Endothelial cell of umbilical vein (primary cell): ENCODE results near the gene GLP2R. TPM values are rescaled to one million over a fixed set of nuclear protein-coding genes. Genes with fewer than 3 reads are reported as not detected.

Experiments
- BruUV-seq: library from RNA; stranded (reverse); fragments of 400-500 nt; replicated peaks from 2 replicates; lab custom pipeline; 2021; lab: Mats Ljungman, UMichigan
- CTCF ChIA-PET: fragments of 300-600, 350-600 bp; sonication (Branson Sonifier 250); formaldehyde crosslinking; loops from one replicate; lab custom pipeline; 2021; ENCODE audit warnings: antibody characterized with exemption, inconsistent platforms; lab: Charles Lee
- POLR2A ChIA-PET: fragments of 300-600, 350-600 bp; sonication (Branson Sonifier 250); formaldehyde crosslinking; loops from one replicate; lab custom pipeline; 2021; ENCODE audit warnings: antibody characterized with exemption, inconsistent platforms; lab: Charles Lee
- DNase-seq: peaks from one replicate; pipeline ENCODE4 v3.0.0-alpha.2; 2011; ENCODE audit warnings: low read depth, low spot score
- FAIRE-seq: peaks from 2 replicates; lab custom pipeline; 2011; peaks lifted over from hg19 to GRCh38; lab: Jason Lieb, UNC
- H2AFZ ChIP-seq: 2 replicates; pipeline ENCODE4 v1.6.0; 2012; ENCODE audit warnings: low read depth, low read length, control low read depth, inconsistent platforms
- H3K27ac ChIP-seq: 2 replicates; pipeline ENCODE4 v1.5.1; 2011; ENCODE audit warnings: low read depth, mild to moderate bottlenecking, control low read depth, low read length, moderate library complexity; ENCODE audit not compliant: insufficient read depth
- H3K27me3 ChIP-seq, 2 experiments: 2 replicates each; pipeline versions ENCODE4 v1.6.0 to v1.6.1; 2011; ENCODE audit warnings: low read length in 2 of 2, mixed read lengths in 1 of 2; ENCODE audit not compliant: control insufficient read depth in 2 of 2, insufficient read depth in 2 of 2
- H3K36me3 ChIP-seq, 2 experiments: 2 replicates in 1 of 2; 3 replicates in 1 of 2; pipeline ENCODE4 v1.5.1; 2011; ENCODE audit warnings: low read length in 2 of 2, mild to moderate bottlenecking in 1 of 2, moderate library complexity in 1 of 2; ENCODE audit not compliant: control insufficient read depth in 2 of 2, insufficient read depth in 2 of 2; ENCODE audit errors: extremely low read depth in 1 of 2
- H3K4me1 ChIP-seq: 3 replicates; pipeline ENCODE4 v1.5.1; 2011; ENCODE audit warnings: mild to moderate bottlenecking, low read length; ENCODE audit not compliant: control insufficient read depth, insufficient read depth; ENCODE audit errors: extremely low read depth
- H3K4me2 ChIP-seq: 2 replicates; pipeline ENCODE4 v1.6.1; 2011; ENCODE audit warnings: low read length, control low read depth, mixed read lengths; ENCODE audit not compliant: insufficient read depth
- H3K4me3 ChIP-seq, 3 experiments: fragments of 200-600 bp in 1 of 3; sonication (generic), shearing (Covaris generic) in 1 of 3; replicated peaks in 1 of 3; 2 replicates each; pipeline ENCODE4 v1.5.1; 2011 to 2016; ENCODE audit warnings: control low read depth in 3 of 3, low read length in 3 of 3, mild to moderate bottlenecking in 2 of 3, inconsistent platforms in 1 of 3, low read depth in 1 of 3, moderate library complexity in 1 of 3; ENCODE audit not compliant: insufficient read depth in 1 of 3
- H3K79me2 ChIP-seq: 2 replicates; pipeline ENCODE4 v1.6.0; 2012; ENCODE audit warnings: low read length, inconsistent platforms; ENCODE audit not compliant: control insufficient read depth, insufficient read depth
- H3K9ac ChIP-seq: replicated peaks from 2 replicates; pipeline ENCODE3; 2011; ENCODE audit warnings: low read length, control low read depth; ENCODE audit not compliant: insufficient read depth; ENCODE audit errors: extremely low read depth
- H3K9me1 ChIP-seq: replicated peaks from 3 replicates; pipeline ENCODE4 v1.6.0; 2011; ENCODE audit warnings: mild to moderate bottlenecking, low read length; ENCODE audit not compliant: control insufficient read depth, insufficient read depth; ENCODE audit errors: extremely low read depth
- H3K9me3 ChIP-seq: replicated peaks from 2 replicates; pipeline ENCODE4 v1.5.1; 2012; ENCODE audit warnings: low read length, inconsistent platforms; ENCODE audit not compliant: control insufficient read depth, insufficient read depth
- H4K20me1 ChIP-seq: replicated peaks from 2 replicates; pipeline ENCODE3; 2011; ENCODE audit warnings: mild to moderate bottlenecking, low read length; ENCODE audit not compliant: control insufficient read depth, insufficient read depth; ENCODE audit errors: extremely low read depth
- EZH2 ChIP-seq: IDR thresholded peaks from 2 replicates; pipeline ENCODE4 v1.6.1; 2012; ENCODE audit warnings: borderline replicate concordance, low read depth, mild to moderate bottlenecking, moderate library complexity, low read length, inconsistent platforms; ENCODE audit not compliant: severe bottlenecking
- FOS ChIP-seq: IDR thresholded peaks from 2 replicates; pipeline ENCODE4 v1.6.1; 2011; ENCODE audit warnings: mild to moderate bottlenecking, low read length, moderate library complexity, borderline replicate concordance; ENCODE audit not compliant: insufficient read depth
- GATA2 ChIP-seq: IDR thresholded peaks from 2 replicates; pipeline ENCODE4 v1.7.0; 2011; ENCODE audit warnings: low read depth, mild to moderate bottlenecking, moderate library complexity, mixed read lengths, low read length; ENCODE audit not compliant: insufficient read length, insufficient read depth
- JUN ChIP-seq: IDR thresholded peaks from 2 replicates; pipeline ENCODE4 v1.6.1; 2011; ENCODE audit warnings: borderline replicate concordance, low read depth; ENCODE audit not compliant: insufficient read length, insufficient read depth
- MYC ChIP-seq: IDR thresholded peaks from one replicate; pipeline ENCODE4 v1.6.1; 2011; ENCODE audit warnings: mild to moderate bottlenecking, low read depth, low read length
- POLR2A ChIP-seq: IDR thresholded peaks from 2 replicates; pipeline ENCODE4 v1.6.1; 2012; ENCODE audit warnings: low read depth, mild to moderate bottlenecking, control low read depth, low read length
- POLR2AphosphoS5 ChIP-seq: IDR thresholded peaks from 2 replicates; pipeline ENCODE4 v1.6.1; 2012; ENCODE audit warnings: low read depth, mild to moderate bottlenecking, control low read depth, low read length, moderate library complexity; ENCODE audit not compliant: insufficient read depth
- dilution Hi-C: fragments of 300-500 bp; cut with MboI; formaldehyde crosslinking; loops from one replicate; pipeline ENCODE4 v1.15.0; 2019; ENCODE audit warnings: low sequenced_read_pairs; ENCODE audit not compliant: extremely low pct_ligation_motif_present
- intact Hi-C: fragments of 100-400 bp; cut with micrococcal nuclease; formaldehyde crosslinking; loops from one replicate; pipeline ENCODE4 v1.10.0; 2022
- polyA plus RNA-seq, 4 experiments: library from polyadenylated mRNA; depleted of rRNA in 3 of 4; stranded (reverse) in 3 of 4; unstranded in 1 of 4; fragments of >200 nt; gene quantifications; 2 replicates each; pipeline versions ENCODE4 v1.2.1 to v1.2.3, GENCODE V29; 2011 to 2012; ENCODE audit warnings: missing spikeins in 1 of 4
- total RNA-seq: library from RNA; stranded (reverse); gene quantifications from 2 replicates; pipeline ENCODE4 v1.2.3, GENCODE V29; 2021
- TF ChIP-seq, protein P1 (sequence below): IDR thresholded peaks from 2 replicates; pipeline ENCODE4 v1.6.1; 2011; ENCODE audit not compliant: insufficient read depth, insufficient read length
- TF ChIP-seq, protein P2 (sequence below), 2 donors: IDR thresholded peaks; 1 replicate in 1 of 2; 2 replicates in 1 of 2; pipeline ENCODE4 v1.5.1; 2011; ENCODE audit warnings: low read length in 2 of 2, mild to moderate bottlenecking in 2 of 2, moderate library complexity in 2 of 2, control low read depth in 1 of 2, inconsistent platforms in 1 of 2, low read depth in 1 of 2; ENCODE audit not compliant: insufficient read depth in 1 of 2; ENCODE audit errors: extremely low read depth in 1 of 2

Gene GLP2R
- total and polyA plus RNA-seq, 2 donors (not counting 3 experiments of a cell fraction or from before 2014, with no cell fraction given): not detected

DNA sequence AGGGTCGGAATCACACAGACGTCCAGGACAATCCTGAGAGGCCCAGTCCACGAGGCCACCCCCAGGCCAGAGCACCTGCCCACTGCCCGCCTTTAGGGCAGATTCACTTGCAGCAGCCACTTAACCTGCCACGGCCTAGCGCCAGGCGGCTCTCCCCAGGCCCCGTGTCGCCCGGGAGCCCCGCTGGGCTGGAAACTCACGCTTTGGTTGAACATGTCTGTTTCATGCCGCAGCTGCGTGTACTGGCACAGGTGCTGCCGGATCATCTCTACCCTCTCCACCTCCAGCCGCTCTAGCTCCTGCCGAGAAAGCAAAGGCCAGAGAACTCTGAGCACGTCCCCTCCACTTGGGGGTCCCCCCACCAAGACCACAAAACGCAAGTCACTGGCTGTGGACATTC lies 92.1 kb downstream of the GLP2R start:
- H3K36me3 ChIP-seq: no peaks in the 10 kb centered on the region
- no peaks in the 10 kb centered on the region for H3K27me3 ChIP-seq
- H3K4me3 ChIP-seq: no peak overlapping the region
- TF ChIP-seq POLR2A (no peak), EZH2 (no peak), FOS (no peak), GATA2 (no peak), JUN (no peak), MYC (no peak), POLR2AphosphoS5 (no peak)
- TF ChIP-seq, protein P1, sequence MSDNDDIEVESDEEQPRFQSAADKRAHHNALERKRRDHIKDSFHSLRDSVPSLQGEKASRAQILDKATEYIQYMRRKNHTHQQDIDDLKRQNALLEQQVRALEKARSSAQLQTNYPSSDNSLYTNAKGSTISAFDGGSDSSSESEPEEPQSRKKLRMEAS: no peak
- TF ChIP-seq, protein P2, sequence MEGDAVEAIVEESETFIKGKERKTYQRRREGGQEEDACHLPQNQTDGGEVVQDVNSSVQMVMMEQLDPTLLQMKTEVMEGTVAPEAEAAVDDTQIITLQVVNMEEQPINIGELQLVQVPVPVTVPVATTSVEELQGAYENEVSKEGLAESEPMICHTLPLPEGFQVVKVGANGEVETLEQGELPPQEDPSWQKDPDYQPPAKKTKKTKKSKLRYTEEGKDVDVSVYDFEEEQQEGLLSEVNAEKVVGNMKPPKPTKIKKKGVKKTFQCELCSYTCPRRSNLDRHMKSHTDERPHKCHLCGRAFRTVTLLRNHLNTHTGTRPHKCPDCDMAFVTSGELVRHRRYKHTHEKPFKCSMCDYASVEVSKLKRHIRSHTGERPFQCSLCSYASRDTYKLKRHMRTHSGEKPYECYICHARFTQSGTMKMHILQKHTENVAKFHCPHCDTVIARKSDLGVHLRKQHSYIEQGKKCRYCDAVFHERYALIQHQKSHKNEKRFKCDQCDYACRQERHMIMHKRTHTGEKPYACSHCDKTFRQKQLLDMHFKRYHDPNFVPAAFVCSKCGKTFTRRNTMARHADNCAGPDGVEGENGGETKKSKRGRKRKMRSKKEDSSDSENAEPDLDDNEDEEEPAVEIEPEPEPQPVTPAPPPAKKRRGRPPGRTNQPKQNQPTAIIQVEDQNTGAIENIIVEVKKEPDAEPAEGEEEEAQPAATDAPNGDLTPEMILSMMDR (IDR thresholded peaks at IDR 0.05; ENCODE audit: extremely low read depth in 1 of 2, insufficient read depth in 1 of 2, low read depth in 1 of 2, low read length in 2 of 2): no peak
- no peak overlapping the region for H2AFZ ChIP-seq
- ChIA-PET POLR2A (no interaction called here), CTCF (interaction anchor here (0.7 kb wide), 1 partner anchor 700 kb away, joined by 3 read pairs; no protein-coding TSS in a partner anchor)
- intact Hi-C loops (no loop called here), dilution Hi-C loops (no loop called here)
- H3K4me2 ChIP-seq: no peak overlapping the region
- H3K4me1 ChIP-seq: no peaks in the 10 kb centered on the region
- H3K9me3 ChIP-seq: peaks cover 2% of the 10 kb centered on the region
- no peaks in the 10 kb centered on the region for H3K79me2 ChIP-seq
- H4K20me1 ChIP-seq: no peaks in the 10 kb centered on the region
- BruUV-seq: no TSS peak
- no peak overlapping the region for H3K27ac ChIP-seq
- no peak overlapping the region for H3K9ac ChIP-seq
- DNase-seq (no peak), FAIRE-seq (no peak)
- no peaks in the 10 kb centered on the region for H3K9me1 ChIP-seq
